ENCODE results near the gene FFAR1. TPM values are rescaled to one million over a fixed set of nuclear protein-coding genes. Genes with fewer than 3 reads are reported as not detected.

FFAR1 gene
- polyA plus RNA-seq, 1 donor from 2014 or later: not detected

- Histone ChIP-seq H3K27me3 (ENCODE audit: insufficient read depth, low read depth, low read length) (no peaks in the 10 kb centered on the region), H4K20me1 (ENCODE audit: insufficient read depth) (no peaks in the 10 kb centered on the region), H3K9ac (ENCODE audit: low read length) (no peak overlapping the region), H3K9me3 (ENCODE audit: low read length) (no peaks in the 10 kb centered on the region), H3K27ac (ENCODE audit: low read length) (no peak overlapping the region), H3F3A (ENCODE audit: insufficient read depth, low read length, poor library complexity, severe bottlenecking) (no peaks in the 10 kb centered on the region), H3K9me2 (ENCODE audit: insufficient read depth, low read length) (no peaks in the 10 kb centered on the region), H3K4me3 (ENCODE audit: low read length) (no peak overlapping the region), H3K79me2 (replicated peaks; ENCODE audit: insufficient read depth, low read length) (no peaks in the 10 kb centered on the region), H2AFZ (ENCODE audit: low read depth, low read length) (no peak overlapping the region), H3K4me2 (ENCODE audit: low read length) (no peak overlapping the region), H3K36me3 (ENCODE audit: insufficient read depth, low read length) (no peaks in the 10 kb centered on the region)
- TF ChIP-seq EZH2 (IDR thresholded peaks at IDR 0.05; ENCODE audit: borderline replicate concordance, insufficient read depth, low read length, poor library complexity, severe bottlenecking) (no peak), EP300 (conservative IDR thresholded peaks at IDR 0.05; ENCODE audit: poor library complexity, severe bottlenecking) (no peak), SMC3 (conservative IDR thresholded peaks at IDR 0.05; ENCODE audit: poor library complexity) (no peak)
Measured at GRCh38 chr19:35346193-35347052, 1.3 kb upstream of the FFAR1 start.

GRCh38 chr19:35347930-35348298 is 212 bp downstream of the FFAR1 start:
- H2AFZ ChIP-seq (ENCODE audit: low read depth, low read length): no peak overlapping the region
- H3K9ac ChIP-seq (ENCODE audit: low read length): no peak overlapping the region

GRCh38 chr19:35348911-35349611 is 1.4 kb downstream of the FFAR1 start:
- no peaks in the 10 kb centered on the region for H4K20me1 ChIP-seq (ENCODE audit: insufficient read depth)
- no peaks in the 10 kb centered on the region for H3K9me3 ChIP-seq (ENCODE audit: low read length)
- no peaks in the 10 kb centered on the region for H3K9me2 ChIP-seq (ENCODE audit: insufficient read depth, low read length)
- TF ChIP-seq SMC3 (conservative IDR thresholded peaks at IDR 0.05; ENCODE audit: poor library complexity) (no peak), TAF1 (IDR thresholded peaks at IDR 0.05; ENCODE audit: low read depth) (no peak), EP300 (conservative IDR thresholded peaks at IDR 0.05; ENCODE audit: poor library complexity, severe bottlenecking) (no peak), CTCF (IDR thresholded peaks at IDR 0.05; ENCODE audit: poor library complexity, severe bottlenecking) (no peak), REST (IDR thresholded peaks at IDR 0.05; ENCODE audit: borderline replicate concordance) (no peak), POLR2AphosphoS5 (IDR thresholded peaks at IDR 0.05) (no peak), RAD21 (conservative IDR thresholded peaks at IDR 0.05) (no peak), MXI1 (conservative IDR thresholded peaks at IDR 0.05; ENCODE audit: poor library complexity, severe bottlenecking) (no peak), EZH2 (IDR thresholded peaks at IDR 0.05; ENCODE audit: borderline replicate concordance, insufficient read depth, low read length, poor library complexity, severe bottlenecking) (no peak)
- no peak overlapping the region for H3K27ac ChIP-seq (ENCODE audit: low read length)
- H3K79me2 ChIP-seq (replicated peaks; ENCODE audit: insufficient read depth, low read length): no peaks in the 10 kb centered on the region
- no peaks in the 10 kb centered on the region for H3F3A ChIP-seq (ENCODE audit: insufficient read depth, low read length, poor library complexity, severe bottlenecking)
- H3K27me3 ChIP-seq (ENCODE audit: insufficient read depth, low read depth, low read length): no peaks in the 10 kb centered on the region
- no peak overlapping the region for H3K9ac ChIP-seq (ENCODE audit: low read length)
- H3K4me2 ChIP-seq (ENCODE audit: low read length): no peak overlapping the region
- no peaks in the 10 kb centered on the region for H3K36me3 ChIP-seq (ENCODE audit: insufficient read depth, low read length)
- H3K4me3 ChIP-seq (ENCODE audit: low read length): no peak overlapping the region
- H2AFZ ChIP-seq (ENCODE audit: low read depth, low read length): no peak overlapping the region

More at GRCh38 chr19:35347930-35348298, 212 bp downstream of the FFAR1 start:
- no peak for TF ChIP-seq CTCF (IDR thresholded peaks at IDR 0.05; ENCODE audit: poor library complexity, severe bottlenecking)
- H3K4me3 ChIP-seq (ENCODE audit: low read length): no peak overlapping the region
- no peaks in the 10 kb centered on the region for H3K9me2 ChIP-seq (ENCODE audit: insufficient read depth, low read length)
- no peaks in the 10 kb centered on the region for H3F3A ChIP-seq (ENCODE audit: insufficient read depth, low read length, poor library complexity, severe bottlenecking)
- no peak overlapping the region for H3K4me2 ChIP-seq (ENCODE audit: low read length)
- no peaks in the 10 kb centered on the region for H3K27me3 ChIP-seq (ENCODE audit: insufficient read depth, low read depth, low read length)
- no peaks in the 10 kb centered on the region for H4K20me1 ChIP-seq (ENCODE audit: insufficient read depth)
- no peaks in the 10 kb centered on the region for H3K79me2 ChIP-seq (replicated peaks; ENCODE audit: insufficient read depth, low read length)
- H3K27ac ChIP-seq (ENCODE audit: low read length): no peak overlapping the region
- no peaks in the 10 kb centered on the region for H3K36me3 ChIP-seq (ENCODE audit: insufficient read depth, low read length)
- no peaks in the 10 kb centered on the region for H3K9me3 ChIP-seq (ENCODE audit: low read length)

Measured in neural cell (in vitro differentiated cells).